ENCODE data around the gene ATP2B2.
"Not testable (repeated sequence)": the region's sequence is repeated elsewhere in the genome, so short reads cannot be mapped to it uniquely, and the experiment has no call there.

ATP2B2 gene

GRCh38 chr3:10396931-10397330, 108.5 kb downstream of the ATP2B2 start:
- no peak for DNase-seq

- no peak for DNase-seq
Measured at GRCh38 chr3:10396083-10396482, 109.3 kb downstream of the ATP2B2 start.

GRCh38 chr3:10395671-10396070, 109.7 kb downstream of the ATP2B2 start:
- DNase-seq = no peak

GRCh38 chr3:10395196-10395595, 110.2 kb downstream of the ATP2B2 start:
- DNase-seq = no peak

GRCh38 chr3:10394491-10395025, 110.8 kb downstream of the ATP2B2 start:
- DNase-seq = no peak

- no peak for DNase-seq
Measured at GRCh38 chr3:10393514-10393913, 111.9 kb downstream of the ATP2B2 start.

GRCh38 chr3:10392906-10393461, 112.4 kb downstream of the ATP2B2 start:
- DNase-seq = no peak

- no peak for DNase-seq
Measured at GRCh38 chr3:10392244-10392643, 113.1 kb downstream of the ATP2B2 start.

GRCh38 chr3:10391391-10391790, 114.0 kb downstream of the ATP2B2 start:
- no peak for DNase-seq

- no peak for DNase-seq
Measured at GRCh38 chr3:10390641-10391373, 114.6 kb downstream of the ATP2B2 start.

- DNase-seq = no peak
Measured at GRCh38 chr3:10389995-10390394, 115.4 kb downstream of the ATP2B2 start.

- no peak for DNase-seq
Measured at GRCh38 chr3:10389339-10389738, 116.0 kb downstream of the ATP2B2 start.

GRCh38 chr3:10387881-10388609, 117.3 kb downstream of the ATP2B2 start:
- DNase-seq = no peak

GRCh38 chr3:10386121-10386520, 119.3 kb downstream of the ATP2B2 start:
- DNase-seq = no peak

GRCh38 chr3:10384541-10385360, 120.6 kb downstream of the ATP2B2 start:
- no peak for DNase-seq

- DNase-seq = no peak
Measured at GRCh38 chr3:10383850-10384248, 121.5 kb downstream of the ATP2B2 start.

- no peak for DNase-seq
Measured at GRCh38 chr3:10382892-10383849, 122.2 kb downstream of the ATP2B2 start.

- DNase-seq = not testable (repeated sequence)
Measured at GRCh38 chr3:10382445-10382844, 122.9 kb downstream of the ATP2B2 start.

- no peak for DNase-seq
Measured at GRCh38 chr3:10381336-10381735, 124.0 kb downstream of the ATP2B2 start.

- no peak for DNase-seq
Measured at GRCh38 chr3:10380906-10381305, 124.5 kb downstream of the ATP2B2 start.

- no peak for DNase-seq
Measured at GRCh38 chr3:10379961-10380360, 125.4 kb downstream of the ATP2B2 start.

GRCh38 chr3:10379161-10379560, 126.2 kb downstream of the ATP2B2 start:
- DNase-seq = no peak

All from fibroblast of upper back skin (primary cell).